Endothelial cell of umbilical vein (primary cell): ENCODE results near the gene MBD3L1.

ENCODE experiments used
- EZH2 ChIP-seq: IDR thresholded peaks from 2 replicates; pipeline ENCODE4 v1.6.1; 2012; ENCODE audit warnings: borderline replicate concordance, low read depth, mild to moderate bottlenecking, moderate library complexity, low read length, inconsistent platforms; ENCODE audit not compliant: severe bottlenecking
- FOS ChIP-seq: IDR thresholded peaks from 2 replicates; pipeline ENCODE4 v1.6.1; 2011; ENCODE audit warnings: mild to moderate bottlenecking, low read length, moderate library complexity, borderline replicate concordance; ENCODE audit not compliant: insufficient read depth
- GATA2 ChIP-seq: IDR thresholded peaks from 2 replicates; pipeline ENCODE4 v1.7.0; 2011; ENCODE audit warnings: low read depth, mild to moderate bottlenecking, moderate library complexity, mixed read lengths, low read length; ENCODE audit not compliant: insufficient read length, insufficient read depth
- JUN ChIP-seq: IDR thresholded peaks from 2 replicates; pipeline ENCODE4 v1.6.1; 2011; ENCODE audit warnings: borderline replicate concordance, low read depth; ENCODE audit not compliant: insufficient read length, insufficient read depth
- MAX ChIP-seq: IDR thresholded peaks from 2 replicates; pipeline ENCODE4 v1.6.1; 2011; ENCODE audit not compliant: insufficient read depth, insufficient read length
- MYC ChIP-seq: IDR thresholded peaks from one replicate; pipeline ENCODE4 v1.6.1; 2011; ENCODE audit warnings: mild to moderate bottlenecking, low read depth, low read length
- POLR2A ChIP-seq: IDR thresholded peaks from 2 replicates; pipeline ENCODE4 v1.6.1; 2012; ENCODE audit warnings: low read depth, mild to moderate bottlenecking, control low read depth, low read length
- POLR2AphosphoS5 ChIP-seq: IDR thresholded peaks from 2 replicates; pipeline ENCODE4 v1.6.1; 2012; ENCODE audit warnings: low read depth, mild to moderate bottlenecking, control low read depth, low read length, moderate library complexity; ENCODE audit not compliant: insufficient read depth
- TF ChIP-seq, protein P1 (sequence below), 2 donors: IDR thresholded peaks; 1 replicate in 1 of 2; 2 replicates in 1 of 2; pipeline ENCODE4 v1.5.1; 2011; ENCODE audit warnings: low read length in 2 of 2, mild to moderate bottlenecking in 2 of 2, moderate library complexity in 2 of 2, control low read depth in 1 of 2, inconsistent platforms in 1 of 2, low read depth in 1 of 2; ENCODE audit not compliant: insufficient read depth in 1 of 2; ENCODE audit errors: extremely low read depth in 1 of 2

GRCh38 chr19:8835446-8835845 is 3.3 kb downstream of the MBD3L1 start:
- TF ChIP-seq POLR2AphosphoS5: no peak
- TF ChIP-seq, protein P1, sequence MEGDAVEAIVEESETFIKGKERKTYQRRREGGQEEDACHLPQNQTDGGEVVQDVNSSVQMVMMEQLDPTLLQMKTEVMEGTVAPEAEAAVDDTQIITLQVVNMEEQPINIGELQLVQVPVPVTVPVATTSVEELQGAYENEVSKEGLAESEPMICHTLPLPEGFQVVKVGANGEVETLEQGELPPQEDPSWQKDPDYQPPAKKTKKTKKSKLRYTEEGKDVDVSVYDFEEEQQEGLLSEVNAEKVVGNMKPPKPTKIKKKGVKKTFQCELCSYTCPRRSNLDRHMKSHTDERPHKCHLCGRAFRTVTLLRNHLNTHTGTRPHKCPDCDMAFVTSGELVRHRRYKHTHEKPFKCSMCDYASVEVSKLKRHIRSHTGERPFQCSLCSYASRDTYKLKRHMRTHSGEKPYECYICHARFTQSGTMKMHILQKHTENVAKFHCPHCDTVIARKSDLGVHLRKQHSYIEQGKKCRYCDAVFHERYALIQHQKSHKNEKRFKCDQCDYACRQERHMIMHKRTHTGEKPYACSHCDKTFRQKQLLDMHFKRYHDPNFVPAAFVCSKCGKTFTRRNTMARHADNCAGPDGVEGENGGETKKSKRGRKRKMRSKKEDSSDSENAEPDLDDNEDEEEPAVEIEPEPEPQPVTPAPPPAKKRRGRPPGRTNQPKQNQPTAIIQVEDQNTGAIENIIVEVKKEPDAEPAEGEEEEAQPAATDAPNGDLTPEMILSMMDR (IDR thresholded peaks at IDR 0.05; ENCODE audit: extremely low read depth in 1 of 2, insufficient read depth in 1 of 2, low read depth in 1 of 2, low read length in 2 of 2): no peak
- TF ChIP-seq MAX: no peak
- no peak for TF ChIP-seq POLR2A
- no peak for TF ChIP-seq EZH2
- TF ChIP-seq MYC: no peak
- TF ChIP-seq JUN: no peak
- no peak for TF ChIP-seq GATA2
- TF ChIP-seq FOS: no peak
